DMS153 (cell line): Measurements from ENCODE around the gene ACAP3.

Experiments used
- DNase-seq: peaks from one replicate; lab custom pipeline; 2025; lab: John Stamatoyannopoulos, UW

ACAP3 gene

GRCh38 chr1:1314237-1314586 lies 6.5 kb upstream of the ACAP3 start:
- no peak for DNase-seq

GRCh38 chr1:1313500-1314236 lies 5.9 kb upstream of the ACAP3 start:
- no peak for DNase-seq

- no peak for DNase-seq
Measured at GRCh38 chr1:1312450-1313314, 5.0 kb upstream of the ACAP3 start.

- DNase-seq, result no peak
Measured at GRCh38 chr1:1311107-1312104, 3.7 kb upstream of the ACAP3 start.

GRCh38 chr1:1310476-1311053 lies 2.8 kb upstream of the ACAP3 start:
- no peak for DNase-seq

GRCh38 chr1:1310109-1310385 lies 2.3 kb upstream of the ACAP3 start:
- DNase-seq, result no peak

- peak; percentile 37 for DNase-seq
Measured at GRCh38 chr1:1309251-1310108, 1.8 kb upstream of the ACAP3 start.

GRCh38 chr1:1308756-1309250 lies 1.1 kb upstream of the ACAP3 start:
- no peak for DNase-seq

- no peak for DNase-seq
Measured at GRCh38 chr1:1307261-1307922, 338 bp downstream of the ACAP3 start.

GRCh38 chr1:1306661-1307260 lies 969 bp downstream of the ACAP3 start:
- no peak for DNase-seq

- no peak for DNase-seq
Measured at GRCh38 chr1:1306070-1306660, 1.6 kb downstream of the ACAP3 start.

GRCh38 chr1:1305300-1306069 lies 2.2 kb downstream of the ACAP3 start:
- DNase-seq, result peak; percentile 70

GRCh38 chr1:1304331-1305299 lies 3.1 kb downstream of the ACAP3 start:
- peak; percentile 92 for DNase-seq

GRCh38 chr1:1303736-1304135 lies 4.0 kb downstream of the ACAP3 start:
- no peak for DNase-seq

GRCh38 chr1:1302951-1303509 lies 4.7 kb downstream of the ACAP3 start:
- DNase-seq, result no peak

- DNase-seq, result no peak
Measured at GRCh38 chr1:1302006-1302430, 5.7 kb downstream of the ACAP3 start.

GRCh38 chr1:1300352-1300739 lies 7.4 kb downstream of the ACAP3 start:
- no peak for DNase-seq
